Muscle of back (tissue), 11 donors: ENCODE data around the gene TFAP2E. TPM values are rescaled to one million over a fixed set of nuclear protein-coding genes. Genes with fewer than 3 reads are reported as not detected.

Source experiments
- DNase-seq, 3 donors: peaks; one replicate each; pipeline versions ENCODE4 v3.0.0 to v3.0.0-alpha.2; 2013
- polyA plus RNA-seq, 10 donors: library from polyadenylated mRNA; unstranded; fragments of 120-200 nt; gene quantifications; one replicate each; pipeline ENCODE4 v1.2.1, GENCODE V29; 2013; ENCODE audit not compliant: insufficient read length in 10 of 10

Gene TFAP2E
- polyA plus RNA-seq, 10 donors = 0.25 to 1.5 (median 0.56) TPM

GRCh38 chr1:35557118-35557610, 15.9 kb upstream of the TFAP2E start, which contains the start of gene KIAA0319L:
TSS of gene KIAA0319L (minus strand) at chr1:35557403. CDS start at chr1:35554491, 2,912 bp downstream.
- no peak for DNase-seq

- peak; percentile 96 to 100 (median 97) for DNase-seq
Observed at GRCh38 chr1:35557611-35558373, 15.3 kb upstream of the TFAP2E start, which contains the start of gene NCDN. TSS of gene NCDN (plus strand) at chr1:35557799. CDS start at chr1:35558191, 392 bp downstream.

- peak in 1 of 3 donors; percentile 74 for DNase-seq
Observed at GRCh38 chr1:35558374-35559316, 14.5 kb upstream of the TFAP2E start.

GRCh38 chr1:35559317-35559944, 13.7 kb upstream of the TFAP2E start:
- no peak for DNase-seq

- peak in 1 of 3 donors; percentile 54 for DNase-seq
Observed at GRCh38 chr1:35560256-35561225, 12.6 kb upstream of the TFAP2E start.

GRCh38 chr1:35561297-35561971, 11.7 kb upstream of the TFAP2E start:
- DNase-seq = no peak

GRCh38 chr1:35561972-35562680, 11.0 kb upstream of the TFAP2E start:
- DNase-seq = no peak

- no peak for DNase-seq
Observed at GRCh38 chr1:35563166-35563565, 9.9 kb upstream of the TFAP2E start.

GRCh38 chr1:35564037-35564883, 8.9 kb upstream of the TFAP2E start:
- DNase-seq = peak; percentile 64 to 80 (median 77)

- DNase-seq = no peak
Observed at GRCh38 chr1:35564884-35565741, 8.0 kb upstream of the TFAP2E start.

- DNase-seq = no peak
Observed at GRCh38 chr1:35565742-35566133, 7.4 kb upstream of the TFAP2E start.

- DNase-seq = no peak
Observed at GRCh38 chr1:35567947-35568558, 5.1 kb upstream of the TFAP2E start.

- DNase-seq = peak; percentile 53 to 85 (median 76)
Observed at GRCh38 chr1:35568975-35569395, 4.1 kb upstream of the TFAP2E start.

GRCh38 chr1:35569936-35570335, 3.2 kb upstream of the TFAP2E start:
- DNase-seq = no peak

GRCh38 chr1:35570589-35571137, 2.5 kb upstream of the TFAP2E start:
- no peak for DNase-seq

- DNase-seq = no peak
Observed at GRCh38 chr1:35571263-35571662, 1.9 kb upstream of the TFAP2E start.
